Measurements from ENCODE around the gene CEACAM4.

- TF ChIP-seq CTCF (IDR thresholded peaks at IDR 0.05; ENCODE audit: low read length) = no peak
- no peak for TF ChIP-seq EZH2 (IDR thresholded peaks at IDR 0.05; ENCODE audit: borderline replicate concordance, low read length)
Measured at GRCh38 chr19:41569481-41570150, 57.3 kb downstream of the CEACAM4 start.

Measured in OCI-LY1 (cell line).